Kidney glomerular epithelial cell (primary cell): ENCODE data around the gene GALNS.
"Not testable (repeated sequence)": the region's sequence is repeated elsewhere in the genome, so short reads cannot be mapped to it uniquely, and the experiment has no call there.

Experiments used
- DNase-seq: peaks from one replicate; lab custom pipeline; 2025; lab: John Stamatoyannopoulos, UW

The GALNS gene

GRCh38 chr16:88856828-88857727, at the start of gene GALNS, which contains the start of gene TRAPPC2L:
GALNS (minus strand) TSS chr16:88856947; CDS start chr16:88856877, 70 bp downstream.
TRAPPC2L (plus strand) TSS chr16:88857127; CDS start chr16:88857151, 24 bp downstream.
- DNase-seq, result peak; percentile 90

GRCh38 chr16:88906020-88906419, 49.3 kb upstream of the GALNS start:
- no peak for DNase-seq

GRCh38 chr16:88905563-88905962, 48.8 kb upstream of the GALNS start:
- DNase-seq, result no peak

- DNase-seq, result no peak
Observed at GRCh38 chr16:88904676-88905365, 48.1 kb upstream of the GALNS start.

GRCh38 chr16:88903267-88903666, 46.5 kb upstream of the GALNS start:
- no peak for DNase-seq

- DNase-seq, result no peak
Observed at GRCh38 chr16:88902744-88903143, 46.0 kb upstream of the GALNS start.

GRCh38 chr16:88901718-88902337, 45.1 kb upstream of the GALNS start:
- DNase-seq, result no peak

GRCh38 chr16:88900662-88901052, 43.9 kb upstream of the GALNS start:
- DNase-seq, result no peak

- DNase-seq, result no peak
Observed at GRCh38 chr16:88899901-88900661, 43.3 kb upstream of the GALNS start.

- DNase-seq, result no peak
Observed at GRCh38 chr16:88897696-88898425, 41.1 kb upstream of the GALNS start.

- no peak for DNase-seq
Observed at GRCh38 chr16:88896238-88897070, 39.7 kb upstream of the GALNS start.

GRCh38 chr16:88895335-88895734, 38.6 kb upstream of the GALNS start:
- DNase-seq, result no peak

- no peak for DNase-seq
Observed at GRCh38 chr16:88894681-88895300, 38.0 kb upstream of the GALNS start.

GRCh38 chr16:88894266-88894665, 37.5 kb upstream of the GALNS start:
- not testable (repeated sequence) for DNase-seq

- no peak for DNase-seq
Observed at GRCh38 chr16:88893127-88893968, 36.6 kb upstream of the GALNS start.

- no peak for DNase-seq
Observed at GRCh38 chr16:88892065-88892464, 35.3 kb upstream of the GALNS start.

- no peak for DNase-seq
Observed at GRCh38 chr16:88891083-88891482, 34.3 kb upstream of the GALNS start.

GRCh38 chr16:88889702-88890352, 33.1 kb upstream of the GALNS start:
- not testable (repeated sequence) for DNase-seq
